ENCODE results near the gene MAPT. TPM values are rescaled to one million over a fixed set of nuclear protein-coding genes. Genes with fewer than 3 reads are reported as not detected.
A peak's percentile ranks its signal among the peaks of the same experiment; 100 is the strongest.

MAPT gene
- total RNA-seq, 4 donors from 2014 or later = 70.3 to 120 (median 82.8) TPM

DNA sequence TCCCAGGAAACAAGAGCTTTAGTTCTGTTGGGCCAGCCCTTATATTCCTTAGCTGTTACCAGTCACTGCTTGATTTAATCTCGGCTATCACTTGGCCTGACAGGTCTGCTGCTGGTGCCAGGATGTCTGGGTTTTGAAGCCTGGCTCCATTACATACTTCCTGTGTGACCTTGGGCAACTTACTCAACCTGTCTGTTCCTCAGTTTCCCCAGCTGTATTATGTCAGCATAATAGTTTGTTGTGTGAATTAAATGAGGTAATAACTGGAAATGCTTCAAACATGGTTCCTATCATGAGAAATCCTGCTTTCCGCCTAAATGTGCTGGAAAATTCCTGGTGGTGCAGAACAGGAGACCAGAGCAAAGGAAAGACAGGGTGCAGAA is 54.1 kb downstream of the MAPT start:
- H3K36me3 ChIP-seq = no peaks in the 10 kb centered on the region
- no peaks in the 10 kb centered on the region for H3K9me3 ChIP-seq
- ATAC-seq (peak; percentile 67 to 77), DNase-seq (peak in 1 of 2 donors; percentile 67)
- peak overlapping the region; percentile 69 to 88 (median 84) for H3K27ac ChIP-seq
- H3K27me3 ChIP-seq = no peaks in the 10 kb centered on the region
- in situ Hi-C loops (cut with MboI; ENCODE audit: low sequenced_read_pairs in 4 of 4) (loop anchor here in 2 of 4 donors (5.0 to 10.0 kb wide), 2 partner anchors 51 to 64 kb away; no protein-coding TSS in a partner anchor), intact Hi-C loops (cut with DNase I; ENCODE audit: low total_unique reads) (loop anchor here (2.0 kb wide), 1 partner anchor 42 kb away; no protein-coding TSS in a partner anchor)
- TF ChIP-seq, protein P1, sequence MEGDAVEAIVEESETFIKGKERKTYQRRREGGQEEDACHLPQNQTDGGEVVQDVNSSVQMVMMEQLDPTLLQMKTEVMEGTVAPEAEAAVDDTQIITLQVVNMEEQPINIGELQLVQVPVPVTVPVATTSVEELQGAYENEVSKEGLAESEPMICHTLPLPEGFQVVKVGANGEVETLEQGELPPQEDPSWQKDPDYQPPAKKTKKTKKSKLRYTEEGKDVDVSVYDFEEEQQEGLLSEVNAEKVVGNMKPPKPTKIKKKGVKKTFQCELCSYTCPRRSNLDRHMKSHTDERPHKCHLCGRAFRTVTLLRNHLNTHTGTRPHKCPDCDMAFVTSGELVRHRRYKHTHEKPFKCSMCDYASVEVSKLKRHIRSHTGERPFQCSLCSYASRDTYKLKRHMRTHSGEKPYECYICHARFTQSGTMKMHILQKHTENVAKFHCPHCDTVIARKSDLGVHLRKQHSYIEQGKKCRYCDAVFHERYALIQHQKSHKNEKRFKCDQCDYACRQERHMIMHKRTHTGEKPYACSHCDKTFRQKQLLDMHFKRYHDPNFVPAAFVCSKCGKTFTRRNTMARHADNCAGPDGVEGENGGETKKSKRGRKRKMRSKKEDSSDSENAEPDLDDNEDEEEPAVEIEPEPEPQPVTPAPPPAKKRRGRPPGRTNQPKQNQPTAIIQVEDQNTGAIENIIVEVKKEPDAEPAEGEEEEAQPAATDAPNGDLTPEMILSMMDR (IDR thresholded peaks at IDR 0.05 in 4 of 5, conservative IDR thresholded peaks at IDR 0.05 in 1 of 5) = no peak
- no peak for TF ChIP-seq POLR2A (IDR thresholded peaks at IDR 0.05)
- H3K4me3 ChIP-seq = peak overlapping the region in 3 of 4 donors; percentile 35 to 42 (median 39)
- peaks cover 45 to 47% of the 10 kb centered on the region in 2 donors for H3K4me1 ChIP-seq

DNA sequence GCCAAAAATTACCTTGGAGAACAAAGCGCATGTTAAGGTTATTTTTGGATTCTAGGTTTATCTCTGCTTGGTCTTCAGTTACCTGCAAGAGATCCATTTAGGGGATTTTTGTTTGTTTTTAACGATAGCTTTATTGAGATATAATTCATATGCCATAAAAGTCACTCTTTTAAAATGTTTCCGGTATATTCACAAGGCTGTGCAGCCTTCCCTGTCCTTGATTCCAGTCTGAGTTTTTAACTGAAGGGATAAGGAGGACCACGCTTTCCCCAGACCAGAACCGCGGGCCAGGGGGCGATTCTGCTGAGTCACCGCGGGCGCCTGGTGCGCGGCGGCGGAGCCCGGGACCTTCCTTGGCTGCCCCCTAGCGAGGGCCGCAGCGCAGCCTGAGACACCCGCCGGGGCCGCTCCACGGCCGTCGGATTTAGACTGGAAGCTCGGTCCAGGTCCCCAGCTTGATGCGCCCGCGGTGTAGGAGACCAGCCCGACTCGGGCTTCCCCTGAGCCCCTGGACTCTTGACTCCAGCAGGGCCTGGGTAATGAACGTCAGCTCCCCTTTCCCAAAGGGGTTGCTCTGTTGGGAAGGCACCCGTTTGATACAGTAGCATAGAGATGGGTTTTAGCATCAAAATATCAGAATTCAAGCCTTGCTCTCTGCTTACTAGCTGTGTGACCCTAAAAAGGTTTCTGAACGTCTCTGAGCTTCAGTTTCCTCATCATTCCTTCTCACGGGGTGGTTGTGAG is 54.7 kb downstream of the MAPT start:
- TF ChIP-seq POLR2A (IDR thresholded peaks at IDR 0.05) = no peak
- TF ChIP-seq, protein P1 (IDR thresholded peaks at IDR 0.05 in 4 of 5, conservative IDR thresholded peaks at IDR 0.05 in 1 of 5) = peak; percentile 70 to 91 (median 86)
- H3K27ac ChIP-seq = peak overlapping the region; percentile 69 to 88 (median 84)
- in situ Hi-C loops (cut with MboI; ENCODE audit: low sequenced_read_pairs in 4 of 4) = loop anchor here in 2 of 4 donors (5.0 to 10.0 kb wide), 2 partner anchors 52 to 64 kb away; no protein-coding TSS in a partner anchor
- DNase-seq = peak; percentile 51 to 78
- H3K4me1 ChIP-seq = peaks cover 39 to 42% of the 10 kb centered on the region in 2 donors
- no peaks in the 10 kb centered on the region for H3K36me3 ChIP-seq
- H3K27me3 ChIP-seq = no peaks in the 10 kb centered on the region
- no peaks in the 10 kb centered on the region for H3K9me3 ChIP-seq
- intact Hi-C loops (cut with DNase I; ENCODE audit: low total_unique reads) = loop anchor here (1.0 to 2.0 kb wide), 2 partner anchors 42 to 55 kb away; partner anchors contain the start of gene MAPT
- peak; percentile 81 to 86 for ATAC-seq
- peak overlapping the region; percentile 0 to 42 (median 37) for H3K4me3 ChIP-seq

DNA sequence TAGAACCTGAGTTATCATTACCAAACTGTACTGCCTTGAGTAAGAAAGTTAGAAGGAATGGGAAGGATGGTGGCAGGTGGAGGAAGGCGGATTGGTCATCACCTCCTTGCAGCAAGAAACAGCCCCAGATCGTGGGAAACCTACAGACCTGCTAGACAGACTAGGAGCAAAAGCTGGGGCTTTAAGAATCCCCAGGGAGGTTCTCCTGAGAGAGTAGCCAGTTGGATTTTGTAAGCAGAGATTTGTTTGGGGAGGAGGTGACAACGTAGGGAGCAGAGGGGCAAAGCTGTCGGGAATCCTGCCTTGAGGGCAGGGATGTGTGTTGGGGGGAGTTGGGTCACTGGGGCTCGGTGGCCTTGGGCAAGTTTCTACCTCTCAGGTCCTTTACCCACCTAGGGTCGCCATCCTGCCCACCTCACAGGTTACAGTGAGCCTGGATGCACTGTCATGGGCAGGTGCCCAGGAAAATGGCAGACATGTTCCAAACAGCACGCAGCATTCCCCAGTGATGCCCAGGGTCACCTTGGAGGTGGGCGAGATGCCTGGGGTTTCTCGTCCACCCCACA is 55.5 kb downstream of the MAPT start:
- Histone ChIP-seq H3K4me3 (no peak overlapping the region), H3K4me1 (peaks cover 33 to 36% of the 10 kb centered on the region in 2 donors), H3K36me3 (no peaks in the 10 kb centered on the region), H3K9me3 (no peaks in the 10 kb centered on the region), H3K27ac (peak overlapping the region; percentile 69 to 88 (median 84)), H3K27me3 (no peaks in the 10 kb centered on the region)
- in situ Hi-C loops (cut with MboI; ENCODE audit: low sequenced_read_pairs in 4 of 4) = loop anchor here in 2 of 4 donors (5.0 to 25.0 kb wide), 3 partner anchors 53 to 313 kb away; no protein-coding TSS in a partner anchor
- no peak for DNase-seq
- intact Hi-C loops (cut with DNase I; ENCODE audit: low total_unique reads) = loop anchor here (1.0 to 2.0 kb wide), 2 partner anchors 43 to 56 kb away; partner anchors contain the start of gene MAPT
- ATAC-seq = no peak
- TF ChIP-seq, protein P1 (IDR thresholded peaks at IDR 0.05 in 4 of 5, conservative IDR thresholded peaks at IDR 0.05 in 1 of 5) = no peak
- TF ChIP-seq POLR2A (IDR thresholded peaks at IDR 0.05) = no peak

DNA sequence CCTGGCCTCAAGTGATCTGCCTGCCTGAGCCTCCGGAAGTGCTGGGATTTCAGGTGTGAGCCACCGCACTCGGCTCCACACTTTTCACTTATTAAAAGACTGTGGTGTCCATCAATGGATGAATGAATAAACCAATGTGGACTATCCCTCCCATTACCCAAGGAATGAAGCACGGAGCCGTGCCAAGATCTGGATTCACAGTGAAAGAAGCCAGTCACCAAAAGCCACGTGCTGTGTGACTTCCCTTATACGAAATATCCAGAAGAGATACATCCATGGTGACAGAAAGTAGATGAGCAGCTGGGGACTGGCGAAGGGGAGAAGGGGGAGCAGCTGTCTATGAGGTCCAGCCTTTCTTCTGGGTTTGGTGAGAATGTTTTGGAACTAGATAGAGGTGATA is 56.5 kb downstream of the MAPT start:
- Histone ChIP-seq H3K36me3 (no peaks in the 10 kb centered on the region), H3K27me3 (no peaks in the 10 kb centered on the region), H3K4me1 (peaks cover 29 to 35% of the 10 kb centered on the region in 2 donors), H3K4me3 (no peak overlapping the region), H3K9me3 (no peaks in the 10 kb centered on the region), H3K27ac (peak overlapping the region in 2 of 4 donors; percentile 23 to 83)
- TF ChIP-seq, protein P1 (IDR thresholded peaks at IDR 0.05 in 4 of 5, conservative IDR thresholded peaks at IDR 0.05 in 1 of 5) = no peak
- no peak for TF ChIP-seq POLR2A (IDR thresholded peaks at IDR 0.05)
- DNase-seq (no peak), ATAC-seq (no peak)
- in situ Hi-C loops (cut with MboI; ENCODE audit: low sequenced_read_pairs in 4 of 4) (loop anchor here in 2 of 4 donors (25.0 kb wide), 1 partner anchor 314 kb away; no protein-coding TSS in a partner anchor), intact Hi-C loops (cut with DNase I; ENCODE audit: low total_unique reads) (no loop called here)
